Stomach (tissue), 9 donors: ENCODE results near the gene KCND2. TPM values are rescaled to one million over a fixed set of nuclear protein-coding genes. Genes with fewer than 3 reads are reported as not detected.

Experiments used
- DNase-seq, 2 donors: peaks; one replicate each; pipeline versions ENCODE4 v3.0.0 to v3.0.0-alpha.2; 2013 to 2019
- H3K27ac ChIP-seq, 5 donors: fragments of 200-600 bp in 4 of 5; sonication (generic) in 4 of 5; one replicate each; pipeline ENCODE4 v1.5.1; 2013 to 2019; ENCODE audit warnings: mild to moderate bottlenecking in 1 of 5, moderate library complexity in 1 of 5
- H3K27me3 ChIP-seq, 3 donors: fragments of 200-600 bp; sonication (generic); one replicate each; pipeline ENCODE4 v1.5.1; 2017 to 2019; ENCODE audit warnings: mixed run types in 1 of 3
- H3K36me3 ChIP-seq, 4 donors: fragments of 200-600 bp; sonication (generic); 1 replicate in 3 of 4; 2 replicates in 1 of 4; pipeline ENCODE4 v1.5.1; 2016 to 2019
- H3K4me1 ChIP-seq, 4 donors: fragments of 200-600 bp; sonication (generic); one replicate each; pipeline ENCODE4 v1.5.1; 2016 to 2019
- H3K4me3 ChIP-seq, 4 donors: fragments of 200-600 bp; sonication (generic) in 3 of 4; one replicate each; pipeline ENCODE4 v1.5.1; 2016 to 2019; ENCODE audit warnings: mild to moderate bottlenecking in 1 of 4
- H3K9me3 ChIP-seq, 4 donors: fragments of 200-600 bp; sonication (generic); one replicate each; pipeline ENCODE4 v1.5.1; 2016 to 2019
- CTCF ChIP-seq, 7 experiments: fragments of 450-650 bp in 4 of 7; fragments of 200-600 bp in 3 of 7; sonication (generic) in 3 of 7; IDR thresholded peaks; one replicate each; pipeline ENCODE4 v1.5.1; 2016 to 2019; ENCODE audit warnings: antibody characterized with exemption in 7 of 7, control low read depth in 2 of 7, mild to moderate bottlenecking in 1 of 7
- EP300 ChIP-seq: sonication (generic); formaldehyde crosslinking; IDR thresholded peaks from one replicate; pipeline ENCODE4 v1.6.1; 2017; ENCODE audit warnings: antibody characterized with exemption
- POLR2A ChIP-seq, 4 donors: fragments of 450-650 bp; IDR thresholded peaks; one replicate each; pipeline ENCODE4 v1.6.1; 2016; ENCODE audit warnings: antibody characterized with exemption in 4 of 4, control low read depth in 2 of 4, mild to moderate bottlenecking in 1 of 4, moderate library complexity in 1 of 4
- POLR2AphosphoS5 ChIP-seq, 3 donors: sonication (generic); formaldehyde crosslinking; IDR thresholded peaks; one replicate each; pipeline ENCODE4 v1.6.1; 2016; ENCODE audit warnings: antibody characterized with exemption in 3 of 3
- WGBS, 5 donors: extraction: QIAGEN DNeasy Blood & Tissue Kit in 3 of 5; methylation state at CpG; one replicate each; pipeline versions ENCODE4 v1.1.5 to v1.1.7; 2013 to 2018; 5-methylcytosine and 5-hydroxymethylcytosine counted together
- intact Hi-C: fragments of 100-400 bp; cut with DNase I; formaldehyde crosslinking; loops from one replicate; pipeline ENCODE4 v1.15.1; 2023; ENCODE audit warnings: low total_unique reads
- polyA plus RNA-seq, 3 donors: library from polyadenylated mRNA; stranded (reverse); fragments of 200-250 nt; gene quantifications; one replicate each; pipeline ENCODE4 v1.2.3, GENCODE V29; 2013
- total RNA-seq, 5 donors: library from RNA; depleted of rRNA; stranded (reverse); fragments of >200 nt; gene quantifications; one replicate each; pipeline versions ENCODE4 v1.1.0 to v1.2.3, GENCODE V29; 2014 to 2016
- donor health status: healthy with polysubstance abuse.
- donor health status: Bipolar disorder and iron deficiency.
- donor health status: healthy.

Gene KCND2
- total and polyA plus RNA-seq, 8 donors, result 0.06 to 1.3 (median 0.31) TPM; not detected in 5

GRCh38 chr7:120709972-120710320, 437.0 kb downstream of the KCND2 start:
- Histone ChIP-seq H3K9me3 (no peaks in the 10 kb centered on the region), H3K4me3 (no peak overlapping the region), H3K36me3 (no peaks in the 10 kb centered on the region), H3K4me1 (no peaks in the 10 kb centered on the region), H3K27me3 (no peaks in the 10 kb centered on the region), H3K27ac (no peak overlapping the region)
- DNase-seq, result no peak
- WGBS, 5 donors, result 47 to 68% (median 59%) methylated on average over 1 of the region's 1 CpG
- intact Hi-C loops, result no loop called here
- no peak for TF ChIP-seq POLR2AphosphoS5 (IDR thresholded peaks at IDR 0.05)
- TF ChIP-seq CTCF (IDR thresholded peaks at IDR 0.05), result no peak
- no peak for TF ChIP-seq POLR2A (IDR thresholded peaks at IDR 0.05)

GRCh38 chr7:120714945-120715344, 442.0 kb downstream of the KCND2 start:
- H3K27me3 ChIP-seq, result no peaks in the 10 kb centered on the region
- DNase-seq, result no peak
- no peak for TF ChIP-seq POLR2A (IDR thresholded peaks at IDR 0.05)
- TF ChIP-seq POLR2AphosphoS5 (IDR thresholded peaks at IDR 0.05), result no peak
- TF ChIP-seq EP300, result no peak
- no peak for TF ChIP-seq CTCF (IDR thresholded peaks at IDR 0.05)
- no peak overlapping the region for H3K4me3 ChIP-seq
- H3K36me3 ChIP-seq, result no peaks in the 10 kb centered on the region
- intact Hi-C loops, result no loop called here
- H3K4me1 ChIP-seq, result no peaks in the 10 kb centered on the region
- H3K27ac ChIP-seq, result no peak overlapping the region
- H3K9me3 ChIP-seq, result no peaks in the 10 kb centered on the region
- WGBS, 5 donors, result 56 to 68% (median 61%) methylated on average over 3 of the region's 3 CpGs

- Histone ChIP-seq H3K27ac (no peak overlapping the region), H3K4me1 (no peaks in the 10 kb centered on the region), H3K4me3 (no peak overlapping the region), H3K36me3 (no peaks in the 10 kb centered on the region), H3K9me3 (no peaks in the 10 kb centered on the region), H3K27me3 (no peaks in the 10 kb centered on the region)
- DNase-seq, result no peak
- whole genome bisulfite sequencing, 5 donors, result 57 to 74% (median 68%) methylated on average over 2 of the region's 2 CpGs
- intact Hi-C loops, result no loop called here
- TF ChIP-seq POLR2AphosphoS5 (IDR thresholded peaks at IDR 0.05) (no peak), EP300 (no peak), CTCF (IDR thresholded peaks at IDR 0.05) (no peak), POLR2A (IDR thresholded peaks at IDR 0.05) (no peak)
Observed at GRCh38 chr7:120716307-120716706, 443.3 kb downstream of the KCND2 start.

DNA sequence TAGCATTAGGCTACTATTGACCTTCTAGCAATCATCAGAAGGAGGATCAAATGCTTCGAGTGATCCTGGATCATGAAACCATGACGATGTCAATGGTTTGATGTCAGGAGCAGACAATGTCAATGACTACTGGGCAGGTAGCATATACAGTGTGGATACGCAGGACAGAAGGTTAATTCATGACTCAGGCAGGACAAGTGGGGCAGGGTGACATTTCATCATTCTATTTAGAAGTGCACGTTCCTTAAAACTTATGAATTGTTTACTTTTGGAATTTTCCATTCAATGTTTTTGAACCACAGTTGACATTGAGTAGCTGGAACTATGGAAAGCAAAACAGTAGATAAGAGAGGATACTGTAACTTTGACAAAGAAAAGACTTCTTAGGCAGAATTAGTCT, 444.2 kb downstream of the KCND2 start:
- Histone ChIP-seq H3K27me3 (no peaks in the 10 kb centered on the region), H3K4me1 (no peaks in the 10 kb centered on the region), H3K4me3 (no peak overlapping the region), H3K9me3 (no peaks in the 10 kb centered on the region), H3K27ac (no peak overlapping the region), H3K36me3 (no peaks in the 10 kb centered on the region)
- intact Hi-C loops, result no loop called here
- WGBS, 5 donors, result 68 to 75% (median 72%) methylated on average over 4 of the region's 4 CpGs
- no peak for TF ChIP-seq POLR2AphosphoS5 (IDR thresholded peaks at IDR 0.05)
- no peak for TF ChIP-seq CTCF (IDR thresholded peaks at IDR 0.05)
- TF ChIP-seq EP300, result no peak
- no peak for TF ChIP-seq POLR2A (IDR thresholded peaks at IDR 0.05)
- no peak for DNase-seq

DNA sequence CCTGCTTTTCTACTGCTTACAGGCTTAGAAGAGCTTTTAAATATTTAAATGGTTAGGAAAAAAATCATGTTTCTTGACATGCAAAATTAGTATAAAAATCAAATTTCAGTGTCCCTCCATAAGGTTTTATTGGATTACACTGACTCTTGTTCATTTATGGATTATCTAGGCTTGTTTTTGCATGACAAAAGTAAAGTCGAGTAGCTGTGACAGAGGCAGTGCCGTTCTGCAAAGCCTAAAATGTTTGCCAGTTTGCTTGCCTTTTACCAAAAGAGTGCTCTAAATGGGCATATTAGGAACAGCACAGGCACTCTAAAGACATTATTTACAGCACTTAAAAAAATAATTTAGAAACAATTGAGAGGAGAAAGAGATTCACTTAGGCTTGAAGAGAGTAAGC, 445.4 kb downstream of the KCND2 start:
- WGBS, 5 donors, result 65 to 80% (median 75%) methylated on average over 2 of the region's 2 CpGs
- H3K4me3 ChIP-seq, result no peak overlapping the region
- no peaks in the 10 kb centered on the region for H3K4me1 ChIP-seq
- no peaks in the 10 kb centered on the region for H3K27me3 ChIP-seq
- H3K36me3 ChIP-seq, result no peaks in the 10 kb centered on the region
- TF ChIP-seq CTCF (IDR thresholded peaks at IDR 0.05) (no peak), EP300 (no peak), POLR2AphosphoS5 (IDR thresholded peaks at IDR 0.05) (no peak), POLR2A (IDR thresholded peaks at IDR 0.05) (no peak)
- H3K9me3 ChIP-seq, result no peaks in the 10 kb centered on the region
- intact Hi-C loops, result no loop called here
- H3K27ac ChIP-seq, result no peak overlapping the region
- no peak for DNase-seq
